HUES6 (cell line): ENCODE data around the gene GLTP.
"Not testable (repeated sequence)": the region's sequence is repeated elsewhere in the genome, so short reads cannot be mapped to it uniquely, and the experiment has no call there.

Experiments
- H3K27ac ChIP-seq: 2 replicates; pipeline ENCODE4 v1.7.0; 2013; ENCODE audit warnings: low read depth, mild to moderate bottlenecking, low read length, inconsistent platforms
- H3K27me3 ChIP-seq: 2 replicates; pipeline ENCODE4 v1.6.1; 2013; ENCODE audit warnings: low read length; ENCODE audit not compliant: control insufficient read depth, insufficient read depth
- H3K36me3 ChIP-seq: 2 replicates; pipeline ENCODE4 v1.6.1; 2013; ENCODE audit warnings: low read length; ENCODE audit not compliant: control insufficient read depth, insufficient read depth
- H3K4me1 ChIP-seq: 2 replicates; pipeline ENCODE4 v1.6.1; 2013; ENCODE audit warnings: low read length; ENCODE audit not compliant: control insufficient read depth, insufficient read depth
- H3K4me3 ChIP-seq: 2 replicates; pipeline ENCODE4 v1.5.1; 2013; ENCODE audit warnings: low read depth, low read length
- H3K9ac ChIP-seq: one replicate; pipeline ENCODE4 v1.6.1; 2013; ENCODE audit warnings: mild to moderate bottlenecking, low read length
- H3K9me3 ChIP-seq: 2 replicates; pipeline ENCODE4 v1.6.1; 2013; ENCODE audit warnings: low read depth, low read length; ENCODE audit not compliant: control insufficient read depth, insufficient read depth

The GLTP gene

GRCh38 chr12:109876406-109876805 is 3.9 kb downstream of the GLTP start:
- peaks cover 38% of the 10 kb centered on the region for H3K4me1 ChIP-seq
- H3K4me3 ChIP-seq, result no peak overlapping the region
- H3K27me3 ChIP-seq, result no peaks in the 10 kb centered on the region
- H3K9ac ChIP-seq, result no peak overlapping the region
- no peaks in the 10 kb centered on the region for H3K9me3 ChIP-seq
- H3K27ac ChIP-seq, result no peak overlapping the region
- no peaks in the 10 kb centered on the region for H3K36me3 ChIP-seq

- H3K4me1 ChIP-seq, result peaks cover 33% of the 10 kb centered on the region
- no peaks in the 10 kb centered on the region for H3K9me3 ChIP-seq
- H3K27me3 ChIP-seq, result no peaks in the 10 kb centered on the region
- H3K4me3 ChIP-seq, result no peak overlapping the region
- H3K36me3 ChIP-seq, result no peaks in the 10 kb centered on the region
- no peak overlapping the region for H3K9ac ChIP-seq
- H3K27ac ChIP-seq, result no peak overlapping the region
Observed at GRCh38 chr12:109875572-109876131, 4.7 kb downstream of the GLTP start.

GRCh38 chr12:109873653-109874052 is 6.7 kb downstream of the GLTP start:
- Histone ChIP-seq H3K9ac (no peak overlapping the region), H3K27me3 (no peaks in the 10 kb centered on the region), H3K9me3 (no peaks in the 10 kb centered on the region), H3K4me1 (peaks cover 26% of the 10 kb centered on the region), H3K36me3 (no peaks in the 10 kb centered on the region), H3K4me3 (no peak overlapping the region), H3K27ac (no peak overlapping the region)

GRCh38 chr12:109871668-109872314 is 8.6 kb downstream of the GLTP start:
- no peak overlapping the region for H3K9ac ChIP-seq

GRCh38 chr12:109870648-109871047 is 9.7 kb downstream of the GLTP start:
- no peaks in the 10 kb centered on the region for H3K36me3 ChIP-seq
- H3K27ac ChIP-seq, result no peak overlapping the region
- peaks cover 11% of the 10 kb centered on the region for H3K4me1 ChIP-seq
- no peak overlapping the region for H3K4me3 ChIP-seq
- H3K27me3 ChIP-seq, result no peaks in the 10 kb centered on the region
- H3K9ac ChIP-seq, result no peak overlapping the region
- H3K9me3 ChIP-seq, result no peaks in the 10 kb centered on the region

More at GRCh38 chr12:109871668-109872314, 8.6 kb downstream of the GLTP start:
- Histone ChIP-seq H3K27ac (no peak overlapping the region), H3K4me1 (peaks cover 11% of the 10 kb centered on the region), H3K9me3 (no peaks in the 10 kb centered on the region), H3K27me3 (no peaks in the 10 kb centered on the region), H3K4me3 (no peak overlapping the region), H3K36me3 (no peaks in the 10 kb centered on the region)

- Histone ChIP-seq H3K36me3 (no peaks in the 10 kb centered on the region), H3K27ac (no peak overlapping the region), H3K9ac (no peak overlapping the region), H3K27me3 (no peaks in the 10 kb centered on the region), H3K9me3 (no peaks in the 10 kb centered on the region), H3K4me1 (peaks cover 21% of the 10 kb centered on the region), H3K4me3 (no peak overlapping the region)
Observed at GRCh38 chr12:109868182-109869051, 11.9 kb downstream of the GLTP start.

- no peak overlapping the region for H3K27ac ChIP-seq
Observed at GRCh38 chr12:109864916-109865315, 15.4 kb downstream of the GLTP start.

GRCh38 chr12:109863847-109864712 is 16.3 kb downstream of the GLTP start:
- Histone ChIP-seq H3K4me1 (peaks cover 10% of the 10 kb centered on the region), H3K27me3 (no peaks in the 10 kb centered on the region), H3K27ac (no peak overlapping the region), H3K36me3 (peaks cover 3% of the 10 kb centered on the region; the same call in 1 of the 2 replicates), H3K4me3 (no peak overlapping the region), H3K9me3 (no peaks in the 10 kb centered on the region), H3K9ac (no peak overlapping the region)

More at GRCh38 chr12:109864916-109865315, 15.4 kb downstream of the GLTP start:
- H3K4me1 ChIP-seq, result peaks cover 10% of the 10 kb centered on the region
- no peaks in the 10 kb centered on the region for H3K27me3 ChIP-seq
- peaks cover 3% of the 10 kb centered on the region; the same call in 1 of the 2 replicates for H3K36me3 ChIP-seq
- no peak overlapping the region for H3K9ac ChIP-seq
- no peak overlapping the region for H3K4me3 ChIP-seq
- no peaks in the 10 kb centered on the region for H3K9me3 ChIP-seq

GRCh38 chr12:109862491-109862890 is 17.9 kb downstream of the GLTP start:
- H3K4me1 ChIP-seq, H3K27me3 ChIP-seq, H3K9me3 ChIP-seq, H3K9ac ChIP-seq, H3K27ac ChIP-seq, H3K4me3 ChIP-seq: not testable (repeated sequence)
- peaks cover 16% of the 10 kb centered on the region for H3K36me3 ChIP-seq

GRCh38 chr12:109861689-109862314 is 18.5 kb downstream of the GLTP start:
- H3K4me3 ChIP-seq, result no peak overlapping the region
- H3K36me3 ChIP-seq, result peaks cover 20% of the 10 kb centered on the region
- no peak overlapping the region for H3K27ac ChIP-seq
- no peak overlapping the region for H3K9ac ChIP-seq
- H3K4me1 ChIP-seq, result peaks cover 10% of the 10 kb centered on the region
- H3K27me3 ChIP-seq, result no peaks in the 10 kb centered on the region
- H3K9me3 ChIP-seq, result no peaks in the 10 kb centered on the region
